CD4-positive, CD25-positive, alpha-beta regulatory T cell (primary cell): ENCODE measurements around the gene SRBD1. TPM values are rescaled to one million over a fixed set of nuclear protein-coding genes. Genes with fewer than 3 reads are reported as not detected.
A peak's percentile ranks its signal among the peaks of the same experiment; 100 is the strongest.

Experiments
- ATAC-seq, 2 donors: fragments of 150-1000 bp; cut with Tn5 transposase; one replicate each; pipeline ENCODE4 v1.10.0; 2021; ENCODE audit warnings: low read depth in 2 of 2, moderate number of reproducible peaks in 2 of 2, moderate library complexity in 1 of 2
- DNase-seq, 3 donors: peaks; one replicate each; pipeline versions ENCODE4 v3.0.0 to v3.0.0-alpha.2; 2012 to 2022; ENCODE audit warnings: mixed read lengths in 1 of 3
- H3K27ac ChIP-seq: one replicate; pipeline ENCODE4 v1.7.0; 2013; ENCODE audit warnings: mild to moderate bottlenecking, low read length; ENCODE audit not compliant: insufficient read depth, poor library complexity, severe bottlenecking
- H3K27me3 ChIP-seq: one replicate; pipeline ENCODE4 v1.7.0; 2013; ENCODE audit warnings: low read length; ENCODE audit not compliant: control insufficient read depth, insufficient read depth
- H3K36me3 ChIP-seq: one replicate; pipeline ENCODE4 v1.7.0; 2013; ENCODE audit warnings: mild to moderate bottlenecking, low read length, moderate library complexity; ENCODE audit not compliant: control insufficient read depth, insufficient read depth
- H3K4me1 ChIP-seq: 2 replicates; pipeline ENCODE4 v1.7.0; 2013; ENCODE audit warnings: mild to moderate bottlenecking, low read length; ENCODE audit not compliant: insufficient read depth, control insufficient read depth, poor library complexity, severe bottlenecking
- H3K4me3 ChIP-seq: one replicate; pipeline ENCODE4 v1.7.0; 2013; ENCODE audit warnings: low read depth, mild to moderate bottlenecking, low read length, moderate library complexity
- H3K9me3 ChIP-seq, 2 experiments: 1 replicate in 1 of 2; 2 replicates in 1 of 2; pipeline ENCODE4 v1.7.0; 2013; ENCODE audit warnings: low read length in 2 of 2, mild to moderate bottlenecking in 1 of 2, moderate library complexity in 1 of 2; ENCODE audit not compliant: control insufficient read depth in 2 of 2
- H3K27ac Mint-ChIP-seq, 3 donors: one replicate each; pipeline ENCODE4 v1.8.0; 2020 to 2022; ENCODE audit warnings: mild to moderate bottlenecking in 3 of 3, mixed read lengths in 3 of 3, moderate library complexity in 2 of 3
- H3K27me3 Mint-ChIP-seq: one replicate; pipeline ENCODE4 v1.8.0; 2022; ENCODE audit warnings: mild to moderate bottlenecking, mixed read lengths
- H3K36me3 Mint-ChIP-seq: one replicate; pipeline ENCODE4 v1.8.0; 2020; ENCODE audit warnings: mixed read lengths
- H3K4me1 Mint-ChIP-seq, 4 donors: one replicate each; pipeline ENCODE4 v1.8.0; 2020 to 2022; ENCODE audit warnings: mixed read lengths in 4 of 4, mild to moderate bottlenecking in 1 of 4
- H3K4me3 Mint-ChIP-seq, 4 donors: one replicate each; pipeline ENCODE4 v1.8.0; 2020 to 2022; ENCODE audit warnings: mild to moderate bottlenecking in 4 of 4, mixed read lengths in 4 of 4, moderate library complexity in 3 of 4
- H3K9me3 Mint-ChIP-seq, 7 donors: one replicate each; pipeline ENCODE4 v1.8.0; 2020 to 2022; ENCODE audit warnings: mixed read lengths in 7 of 7, mild to moderate bottlenecking in 3 of 7, moderate library complexity in 2 of 7
- polyA plus RNA-seq, 4 donors: library from polyadenylated mRNA; unstranded; fragments of 300-500 nt; fragmentation: Illumina TruSeq; gene quantifications; one replicate each; pipeline ENCODE4 v1.2.3, GENCODE V29; 2021
- total RNA-seq: library from RNA; stranded (reverse); gene quantifications from one replicate; pipeline ENCODE4 v1.2.3, GENCODE V29; 2022

The SRBD1 gene
- total and polyA plus RNA-seq, 5 donors from 2014 or later: 7.4 to 18.2 (median 9.4) TPM

GRCh38 chr2:45643095-45643494 lies 32.0 kb upstream of the SRBD1 start:
- Mint-ChIP-seq H3K4me3 (peak overlapping the region in 2 of 4 donors; percentile 31 to 66), H3K27me3 (peaks cover 24% of the 10 kb centered on the region), H3K36me3 (no peaks in the 10 kb centered on the region), H3K9me3 (no peaks in the 10 kb centered on the region), H3K27ac (no peak overlapping the region), H3K4me1 (peaks cover 0 to 10% (median 2%) of the 10 kb centered on the region in 4 donors)
- no peak for DNase-seq
- Histone ChIP-seq H3K36me3 (no peaks in the 10 kb centered on the region), H3K4me1 (peaks cover 8% of the 10 kb centered on the region), H3K4me3 (no peak overlapping the region), H3K27me3 (peaks cover 10% of the 10 kb centered on the region), H3K27ac (no peak overlapping the region), H3K9me3 (no peaks in the 10 kb centered on the region)
- ATAC-seq: no peak

- no peaks in the 10 kb centered on the region for H3K9me3 ChIP-seq
- H3K36me3 Mint-ChIP-seq: no peaks in the 10 kb centered on the region
- H3K4me3 Mint-ChIP-seq: no peak overlapping the region
- ATAC-seq: no peak
- H3K9me3 Mint-ChIP-seq: peaks cover 0 to 4% (median 0%) of the 10 kb centered on the region in 7 donors
- H3K27me3 ChIP-seq: peaks cover 14% of the 10 kb centered on the region
- H3K4me3 ChIP-seq: no peak overlapping the region
- H3K27me3 Mint-ChIP-seq: peaks cover 38% of the 10 kb centered on the region
- H3K27ac Mint-ChIP-seq: no peak overlapping the region
- DNase-seq: no peak
- H3K36me3 ChIP-seq: no peaks in the 10 kb centered on the region
- peaks cover 0 to 8% (median 2%) of the 10 kb centered on the region in 4 donors for H3K4me1 Mint-ChIP-seq
- H3K4me1 ChIP-seq: peaks cover 8% of the 10 kb centered on the region
- no peak overlapping the region for H3K27ac ChIP-seq
Observed at GRCh38 chr2:45640576-45640975, 29.5 kb upstream of the SRBD1 start.

GRCh38 chr2:45637440-45637839 lies 26.4 kb upstream of the SRBD1 start:
- H3K4me1 ChIP-seq: no peaks in the 10 kb centered on the region
- H3K27ac ChIP-seq: no peak overlapping the region
- H3K27me3 ChIP-seq: peaks cover 11% of the 10 kb centered on the region
- ATAC-seq: no peak
- H3K4me3 ChIP-seq: no peak overlapping the region
- Mint-ChIP-seq H3K4me3 (no peak overlapping the region), H3K36me3 (no peaks in the 10 kb centered on the region), H3K4me1 (peaks cover 0 to 3% (median 0%) of the 10 kb centered on the region in 4 donors), H3K27ac (no peak overlapping the region), H3K27me3 (peaks cover 61% of the 10 kb centered on the region), H3K9me3 (peaks cover 0 to 4% (median 0%) of the 10 kb centered on the region in 7 donors)
- H3K36me3 ChIP-seq: no peaks in the 10 kb centered on the region
- H3K9me3 ChIP-seq: no peaks in the 10 kb centered on the region
- DNase-seq: no peak

- H3K27me3 ChIP-seq: peaks cover 20% of the 10 kb centered on the region
- H3K9me3 Mint-ChIP-seq: peaks cover 0 to 6% (median 0%) of the 10 kb centered on the region in 7 donors
- H3K27ac Mint-ChIP-seq: no peak overlapping the region
- no peak overlapping the region for H3K4me3 ChIP-seq
- H3K27ac ChIP-seq: no peak overlapping the region
- H3K4me1 ChIP-seq: no peaks in the 10 kb centered on the region
- no peaks in the 10 kb centered on the region for H3K4me1 Mint-ChIP-seq
- peaks cover 68% of the 10 kb centered on the region for H3K27me3 Mint-ChIP-seq
- no peaks in the 10 kb centered on the region for H3K36me3 Mint-ChIP-seq
- DNase-seq (no peak), ATAC-seq (no peak)
- H3K9me3 ChIP-seq: no peaks in the 10 kb centered on the region
- H3K4me3 Mint-ChIP-seq: no peak overlapping the region
- H3K36me3 ChIP-seq: no peaks in the 10 kb centered on the region
Observed at GRCh38 chr2:45636008-45636407, 24.9 kb upstream of the SRBD1 start.

- H3K9me3 ChIP-seq: no peaks in the 10 kb centered on the region
- ATAC-seq (no peak), DNase-seq (no peak)
- peaks cover 0 to 6% (median 0%) of the 10 kb centered on the region in 7 donors for H3K9me3 Mint-ChIP-seq
- no peaks in the 10 kb centered on the region for H3K36me3 ChIP-seq
- H3K4me1 Mint-ChIP-seq: no peaks in the 10 kb centered on the region
- H3K27ac ChIP-seq: no peak overlapping the region
- no peak overlapping the region for H3K27ac Mint-ChIP-seq
- H3K4me1 ChIP-seq: no peaks in the 10 kb centered on the region
- no peak overlapping the region for H3K4me3 Mint-ChIP-seq
- H3K4me3 ChIP-seq: no peak overlapping the region
- no peaks in the 10 kb centered on the region for H3K36me3 Mint-ChIP-seq
- peaks cover 68% of the 10 kb centered on the region for H3K27me3 Mint-ChIP-seq
- peaks cover 21% of the 10 kb centered on the region for H3K27me3 ChIP-seq
Observed at GRCh38 chr2:45634223-45634622, 23.2 kb upstream of the SRBD1 start.

GRCh38 chr2:45631955-45632354 lies 20.9 kb upstream of the SRBD1 start:
- H3K4me3 ChIP-seq: no peak overlapping the region
- H3K9me3 ChIP-seq: no peaks in the 10 kb centered on the region
- Mint-ChIP-seq H3K4me1 (no peaks in the 10 kb centered on the region), H3K36me3 (no peaks in the 10 kb centered on the region), H3K9me3 (peaks cover 0 to 8% (median 0%) of the 10 kb centered on the region in 7 donors), H3K27ac (no peak overlapping the region), H3K27me3 (peaks cover 60% of the 10 kb centered on the region), H3K4me3 (no peak overlapping the region)
- H3K4me1 ChIP-seq: no peaks in the 10 kb centered on the region
- H3K36me3 ChIP-seq: no peaks in the 10 kb centered on the region
- H3K27ac ChIP-seq: no peak overlapping the region
- H3K27me3 ChIP-seq: peaks cover 17% of the 10 kb centered on the region
- DNase-seq: no peak
- ATAC-seq: no peak

GRCh38 chr2:45631319-45631718 lies 20.3 kb upstream of the SRBD1 start:
- Histone ChIP-seq H3K4me3 (no peak overlapping the region), H3K9me3 (no peaks in the 10 kb centered on the region), H3K36me3 (no peaks in the 10 kb centered on the region), H3K27ac (no peak overlapping the region), H3K27me3 (peaks cover 17% of the 10 kb centered on the region), H3K4me1 (no peaks in the 10 kb centered on the region)
- Mint-ChIP-seq H3K4me1 (no peaks in the 10 kb centered on the region), H3K27me3 (peaks cover 65% of the 10 kb centered on the region), H3K27ac (no peak overlapping the region), H3K9me3 (peaks cover 0 to 8% (median 0%) of the 10 kb centered on the region in 7 donors), H3K4me3 (no peak overlapping the region), H3K36me3 (no peaks in the 10 kb centered on the region)
- no peak for ATAC-seq
- DNase-seq: no peak

GRCh38 chr2:45629971-45630370 lies 18.9 kb upstream of the SRBD1 start:
- Histone ChIP-seq H3K36me3 (no peaks in the 10 kb centered on the region), H3K4me3 (no peak overlapping the region), H3K27me3 (peaks cover 20% of the 10 kb centered on the region), H3K4me1 (no peaks in the 10 kb centered on the region), H3K9me3 (no peaks in the 10 kb centered on the region), H3K27ac (no peak overlapping the region)
- Mint-ChIP-seq H3K4me1 (no peaks in the 10 kb centered on the region), H3K9me3 (peaks cover 0 to 5% (median 0%) of the 10 kb centered on the region in 7 donors), H3K4me3 (no peak overlapping the region), H3K27ac (no peak overlapping the region), H3K36me3 (no peaks in the 10 kb centered on the region), H3K27me3 (peaks cover 65% of the 10 kb centered on the region)
- DNase-seq (no peak), ATAC-seq (no peak)
